ENCODE data around the gene PROC.

The PROC gene

GRCh38 chr2:127414638-127415592 lies 3.3 kb upstream of the PROC start:
- DNase-seq (ENCODE audit: low spot score), result no peak

GRCh38 chr2:127415593-127416505 lies 2.4 kb upstream of the PROC start:
- DNase-seq (ENCODE audit: low spot score), result peak; percentile 84

GRCh38 chr2:127416506-127417001 lies 1.7 kb upstream of the PROC start:
- peak; percentile 49 for DNase-seq (ENCODE audit: low spot score)

DNA sequence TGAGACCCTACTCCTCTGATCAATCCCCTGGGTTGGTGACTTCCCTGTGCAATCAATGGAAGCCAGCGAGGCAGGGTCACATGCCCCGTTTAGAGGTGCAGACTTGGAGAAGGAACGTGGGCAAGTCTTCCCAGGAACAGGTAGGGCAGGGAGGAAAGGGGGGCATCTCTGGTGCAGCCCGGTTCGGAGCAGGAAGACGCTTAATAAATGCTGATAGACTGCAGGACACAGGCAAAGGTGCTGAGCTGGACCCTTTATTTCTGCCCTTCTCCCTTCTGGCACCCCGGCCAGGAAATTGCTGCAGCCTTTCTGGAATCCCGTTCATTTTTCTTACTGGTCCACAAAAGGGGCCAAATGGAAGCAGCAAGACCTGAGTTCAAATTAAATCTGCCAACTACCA lies 821 bp upstream of the PROC start:
- DNase-seq (ENCODE audit: low spot score), result no peak

DNA sequence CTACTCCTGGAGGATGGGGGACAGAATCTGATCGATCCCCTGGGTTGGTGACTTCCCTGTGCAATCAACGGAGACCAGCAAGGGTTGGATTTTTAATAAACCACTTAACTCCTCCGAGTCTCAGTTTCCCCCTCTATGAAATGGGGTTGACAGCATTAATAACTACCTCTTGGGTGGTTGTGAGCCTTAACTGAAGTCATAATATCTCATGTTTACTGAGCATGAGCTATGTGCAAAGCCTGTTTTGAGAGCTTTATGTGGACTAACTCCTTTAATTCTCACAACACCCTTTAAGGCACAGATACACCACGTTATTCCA lies 844 bp downstream of the PROC start:
- DNase-seq (ENCODE audit: low spot score), result no peak

- no peak for DNase-seq (ENCODE audit: low spot score)
Observed at GRCh38 chr2:127419448-127420038, 1.3 kb downstream of the PROC start.

- DNase-seq (ENCODE audit: low spot score), result no peak
Observed at GRCh38 chr2:127420039-127420864, 2.0 kb downstream of the PROC start.

DNA sequence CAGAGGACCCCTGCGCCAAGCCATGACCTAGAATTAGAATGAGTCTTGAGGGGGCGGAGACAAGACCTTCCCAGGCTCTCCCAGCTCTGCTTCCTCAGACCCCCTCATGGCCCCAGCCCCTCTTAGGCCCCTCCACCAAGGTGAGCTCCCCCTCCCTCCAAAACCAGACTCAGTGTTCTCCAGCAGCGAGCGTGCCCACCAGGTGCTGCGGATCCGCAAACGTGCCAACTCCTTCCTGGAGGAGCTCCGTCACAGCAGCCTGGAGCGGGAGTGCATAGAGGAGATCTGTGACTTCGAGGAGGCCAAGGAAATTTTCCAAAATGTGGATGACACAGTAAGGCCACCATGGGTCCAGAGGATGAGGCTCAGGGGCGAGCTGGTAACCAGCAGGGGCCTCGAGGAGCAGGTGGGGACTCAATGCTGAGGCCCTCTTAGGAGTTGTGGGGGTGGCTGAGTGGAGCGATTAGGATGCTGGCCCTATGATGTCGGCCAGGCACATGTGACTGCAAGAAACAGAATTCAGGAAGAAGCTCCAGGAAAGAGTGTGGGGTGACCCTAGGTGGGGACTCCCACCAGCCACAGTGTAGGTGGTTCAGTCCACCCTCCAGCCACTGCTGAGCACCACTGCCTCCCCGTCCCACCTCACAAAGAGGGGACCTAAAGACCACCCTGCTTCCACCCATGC lies 3.0 kb downstream of the PROC start:
- no peak for DNase-seq (ENCODE audit: low spot score)

GRCh38 chr2:127421871-127422558 lies 3.8 kb downstream of the PROC start:
- DNase-seq (ENCODE audit: low spot score), result no peak

- peak; percentile 54 for DNase-seq (ENCODE audit: low spot score)
Observed at GRCh38 chr2:127422559-127423477, 4.6 kb downstream of the PROC start.

DNA sequence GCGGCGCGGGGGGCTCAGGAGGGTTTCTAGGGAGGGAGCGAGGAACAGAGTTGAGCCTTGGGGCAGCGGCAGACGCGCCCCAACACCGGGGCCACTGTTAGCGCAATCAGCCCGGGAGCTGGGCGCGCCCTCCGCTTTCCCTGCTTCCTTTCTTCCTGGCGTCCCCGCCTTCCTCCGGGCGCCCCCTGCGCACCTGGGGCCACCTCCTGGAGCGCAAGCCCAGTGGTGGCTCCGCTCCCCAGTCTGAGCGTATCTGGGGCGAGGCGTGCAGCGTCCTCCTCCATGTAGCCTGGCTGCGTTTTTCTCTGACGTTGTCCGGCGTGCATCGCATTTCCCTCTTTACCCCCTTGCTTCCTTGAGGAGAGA lies 5.2 kb downstream of the PROC start:
- DNase-seq (ENCODE audit: low spot score), result no peak

DNA sequence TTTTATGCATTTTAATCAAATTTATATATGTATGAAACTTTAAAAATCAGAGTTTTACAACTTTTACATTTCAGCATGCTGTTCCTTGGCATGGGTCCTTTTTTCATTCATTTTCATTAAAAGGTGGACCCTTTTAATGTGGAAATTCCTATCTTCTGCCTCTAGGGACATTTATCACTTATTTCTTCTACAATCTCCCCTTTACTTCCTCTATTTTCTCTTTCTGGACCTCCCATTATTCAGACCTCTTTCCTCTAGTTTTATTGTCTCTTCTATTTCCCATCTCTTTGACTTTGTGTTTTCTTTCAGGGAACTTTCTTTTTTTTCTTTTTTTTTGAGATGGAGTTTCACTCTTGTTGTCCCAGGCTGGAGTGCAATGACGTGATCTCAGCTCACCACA lies 5.7 kb downstream of the PROC start:
- DNase-seq (ENCODE audit: low spot score), result peak; percentile 51

- no peak for DNase-seq (ENCODE audit: low spot score)
Observed at GRCh38 chr2:127424598-127425520, 6.6 kb downstream of the PROC start.

- DNase-seq (ENCODE audit: low spot score), result no peak
Observed at GRCh38 chr2:127425540-127426490, 7.6 kb downstream of the PROC start.

GRCh38 chr2:127426501-127427354 lies 8.5 kb downstream of the PROC start:
- no peak for DNase-seq (ENCODE audit: low spot score)

Data from NAMALWA (cell line).